ENCODE data around the gene LMTK2.

LMTK2 gene

GRCh38 chr7:98168181-98168903 is 61.7 kb downstream of the LMTK2 start:
- Mint-ChIP-seq H3K9me3 (no peaks in the 10 kb centered on the region), H3K27ac (no peak overlapping the region), H3K4me3 (no peak overlapping the region), H3K4me1 (ENCODE audit: low read depth) (peaks cover 6% of the 10 kb centered on the region), H3K36me3 (ENCODE audit: low read depth) (peaks cover 3% of the 10 kb centered on the region), H3K27me3 (ENCODE audit: low read depth) (no peaks in the 10 kb centered on the region)

- no peaks in the 10 kb centered on the region for H3K9me3 Mint-ChIP-seq
- H3K27ac Mint-ChIP-seq = no peak overlapping the region
- H3K27me3 Mint-ChIP-seq (ENCODE audit: low read depth) = no peaks in the 10 kb centered on the region
- H3K4me1 Mint-ChIP-seq (ENCODE audit: low read depth) = peaks cover 6% of the 10 kb centered on the region
- H3K36me3 Mint-ChIP-seq (ENCODE audit: low read depth) = peaks cover 3% of the 10 kb centered on the region
- no peak overlapping the region for H3K4me3 Mint-ChIP-seq
Measured at GRCh38 chr7:98168904-98169621, 62.4 kb downstream of the LMTK2 start.

- Mint-ChIP-seq H3K36me3 (ENCODE audit: low read depth) (peaks cover 8% of the 10 kb centered on the region), H3K9me3 (no peaks in the 10 kb centered on the region), H3K4me3 (no peak overlapping the region), H3K4me1 (ENCODE audit: low read depth) (peaks cover 6% of the 10 kb centered on the region), H3K27me3 (ENCODE audit: low read depth) (no peaks in the 10 kb centered on the region), H3K27ac (no peak overlapping the region)
Measured at GRCh38 chr7:98170966-98171365, 64.3 kb downstream of the LMTK2 start.

GRCh38 chr7:98171449-98171848 is 64.8 kb downstream of the LMTK2 start:
- H3K9me3 Mint-ChIP-seq = no peaks in the 10 kb centered on the region
- no peak overlapping the region for H3K27ac Mint-ChIP-seq
- H3K36me3 Mint-ChIP-seq (ENCODE audit: low read depth) = peaks cover 8% of the 10 kb centered on the region
- peaks cover 6% of the 10 kb centered on the region for H3K4me1 Mint-ChIP-seq (ENCODE audit: low read depth)
- no peak overlapping the region for H3K4me3 Mint-ChIP-seq
- no peaks in the 10 kb centered on the region for H3K27me3 Mint-ChIP-seq (ENCODE audit: low read depth)

GRCh38 chr7:98174334-98175259 is 67.9 kb downstream of the LMTK2 start:
- Mint-ChIP-seq H3K4me3 (no peak overlapping the region), H3K4me1 (ENCODE audit: low read depth) (no peaks in the 10 kb centered on the region), H3K27ac (no peak overlapping the region), H3K27me3 (ENCODE audit: low read depth) (no peaks in the 10 kb centered on the region), H3K9me3 (no peaks in the 10 kb centered on the region), H3K36me3 (ENCODE audit: low read depth) (peaks cover 8% of the 10 kb centered on the region)

GRCh38 chr7:98175260-98175940 is 68.7 kb downstream of the LMTK2 start:
- Mint-ChIP-seq H3K4me3 (no peak overlapping the region), H3K27ac (no peak overlapping the region), H3K36me3 (ENCODE audit: low read depth) (peaks cover 8% of the 10 kb centered on the region), H3K4me1 (ENCODE audit: low read depth) (no peaks in the 10 kb centered on the region), H3K9me3 (no peaks in the 10 kb centered on the region), H3K27me3 (ENCODE audit: low read depth) (no peaks in the 10 kb centered on the region)

GRCh38 chr7:98177553-98177952 is 70.9 kb downstream of the LMTK2 start:
- Mint-ChIP-seq H3K27ac (no peak overlapping the region), H3K9me3 (no peaks in the 10 kb centered on the region), H3K36me3 (ENCODE audit: low read depth) (peaks cover 6% of the 10 kb centered on the region), H3K4me3 (no peak overlapping the region), H3K4me1 (ENCODE audit: low read depth) (no peaks in the 10 kb centered on the region), H3K27me3 (ENCODE audit: low read depth) (no peaks in the 10 kb centered on the region)

GRCh38 chr7:98178321-98178720 is 71.7 kb downstream of the LMTK2 start:
- peaks cover 4% of the 10 kb centered on the region for H3K36me3 Mint-ChIP-seq (ENCODE audit: low read depth)
- H3K4me1 Mint-ChIP-seq (ENCODE audit: low read depth) = no peaks in the 10 kb centered on the region
- H3K4me3 Mint-ChIP-seq = no peak overlapping the region
- no peak overlapping the region for H3K27ac Mint-ChIP-seq
- no peaks in the 10 kb centered on the region for H3K27me3 Mint-ChIP-seq (ENCODE audit: low read depth)
- no peaks in the 10 kb centered on the region for H3K9me3 Mint-ChIP-seq

GRCh38 chr7:98178762-98179490 is 72.3 kb downstream of the LMTK2 start:
- Mint-ChIP-seq H3K4me1 (ENCODE audit: low read depth) (no peaks in the 10 kb centered on the region), H3K9me3 (no peaks in the 10 kb centered on the region), H3K4me3 (no peak overlapping the region), H3K36me3 (ENCODE audit: low read depth) (peaks cover 4% of the 10 kb centered on the region), H3K27ac (no peak overlapping the region), H3K27me3 (ENCODE audit: low read depth) (no peaks in the 10 kb centered on the region)

- Mint-ChIP-seq H3K36me3 (ENCODE audit: low read depth) (no peaks in the 10 kb centered on the region), H3K4me3 (no peak overlapping the region), H3K9me3 (no peaks in the 10 kb centered on the region), H3K27me3 (ENCODE audit: low read depth) (no peaks in the 10 kb centered on the region), H3K4me1 (ENCODE audit: low read depth) (no peaks in the 10 kb centered on the region), H3K27ac (no peak overlapping the region)
Measured at GRCh38 chr7:98180751-98181150, 74.1 kb downstream of the LMTK2 start.

GRCh38 chr7:98185101-98185500 is 78.4 kb downstream of the LMTK2 start:
- H3K36me3 Mint-ChIP-seq (ENCODE audit: low read depth) = peaks cover 7% of the 10 kb centered on the region
- H3K4me3 Mint-ChIP-seq = no peak overlapping the region
- no peaks in the 10 kb centered on the region for H3K9me3 Mint-ChIP-seq
- no peaks in the 10 kb centered on the region for H3K27me3 Mint-ChIP-seq (ENCODE audit: low read depth)
- peaks cover 6% of the 10 kb centered on the region for H3K4me1 Mint-ChIP-seq (ENCODE audit: low read depth)
- H3K27ac Mint-ChIP-seq = no peak overlapping the region

- Mint-ChIP-seq H3K27me3 (ENCODE audit: low read depth) (no peaks in the 10 kb centered on the region), H3K36me3 (ENCODE audit: low read depth) (peaks cover 9% of the 10 kb centered on the region), H3K4me3 (no peak overlapping the region)
Measured at GRCh38 chr7:98186452-98187137, 79.9 kb downstream of the LMTK2 start.

GRCh38 chr7:98187138-98187502 is 80.5 kb downstream of the LMTK2 start:
- H3K36me3 Mint-ChIP-seq (ENCODE audit: low read depth) = peaks cover 9% of the 10 kb centered on the region

More at GRCh38 chr7:98186452-98187137, 79.9 kb downstream of the LMTK2 start:
- no peak overlapping the region for H3K27ac Mint-ChIP-seq
- H3K9me3 Mint-ChIP-seq = no peaks in the 10 kb centered on the region
- peaks cover 7% of the 10 kb centered on the region for H3K4me1 Mint-ChIP-seq (ENCODE audit: low read depth)

More at GRCh38 chr7:98187138-98187502, 80.5 kb downstream of the LMTK2 start:
- H3K4me3 Mint-ChIP-seq = no peak overlapping the region
- no peaks in the 10 kb centered on the region for H3K9me3 Mint-ChIP-seq
- H3K27me3 Mint-ChIP-seq (ENCODE audit: low read depth) = no peaks in the 10 kb centered on the region
- no peak overlapping the region for H3K27ac Mint-ChIP-seq
- peaks cover 7% of the 10 kb centered on the region for H3K4me1 Mint-ChIP-seq (ENCODE audit: low read depth)
